ENCODE measurements around the gene STXBP2. TPM values are rescaled to one million over a fixed set of nuclear protein-coding genes. Genes with fewer than 3 reads are reported as not detected.
A peak's percentile ranks its signal among the peaks of the same experiment; 100 is the strongest.

STXBP2 gene
- polyA plus RNA-seq, 1 of the 3 experiments (the other 2 are of a cell fraction), result 4.7 TPM

- TF ChIP-seq FOXJ3 (CRISPR knock-in tag; IDR thresholded peaks at IDR 0.05) (no peak), NFIC (IDR thresholded peaks at IDR 0.05; ENCODE audit: borderline replicate concordance) (no peak), TAF1 (IDR thresholded peaks at IDR 0.05; ENCODE audit: borderline replicate concordance, low read depth, low read length) (no peak), PBX3 (IDR thresholded peaks at IDR 0.05) (no peak), MXI1 (IDR thresholded peaks at IDR 0.05; ENCODE audit: low read depth, low read length) (no peak), FOXM1 (IDR thresholded peaks at IDR 0.05; ENCODE audit: low read depth) (no peak), ELF1 (IDR thresholded peaks at IDR 0.05) (no peak), JUND (IDR thresholded peaks at IDR 0.05) (no peak), MEF2A (IDR thresholded peaks at IDR 0.05; ENCODE audit: borderline replicate concordance, low read depth) (no peak), CHD2 (IDR thresholded peaks at IDR 0.05; ENCODE audit: low read length, partially characterized antibody) (no peak), GABPA (IDR thresholded peaks at IDR 0.05; ENCODE audit: low read depth) (no peak)
- TF ChIP-seq, protein P1, sequence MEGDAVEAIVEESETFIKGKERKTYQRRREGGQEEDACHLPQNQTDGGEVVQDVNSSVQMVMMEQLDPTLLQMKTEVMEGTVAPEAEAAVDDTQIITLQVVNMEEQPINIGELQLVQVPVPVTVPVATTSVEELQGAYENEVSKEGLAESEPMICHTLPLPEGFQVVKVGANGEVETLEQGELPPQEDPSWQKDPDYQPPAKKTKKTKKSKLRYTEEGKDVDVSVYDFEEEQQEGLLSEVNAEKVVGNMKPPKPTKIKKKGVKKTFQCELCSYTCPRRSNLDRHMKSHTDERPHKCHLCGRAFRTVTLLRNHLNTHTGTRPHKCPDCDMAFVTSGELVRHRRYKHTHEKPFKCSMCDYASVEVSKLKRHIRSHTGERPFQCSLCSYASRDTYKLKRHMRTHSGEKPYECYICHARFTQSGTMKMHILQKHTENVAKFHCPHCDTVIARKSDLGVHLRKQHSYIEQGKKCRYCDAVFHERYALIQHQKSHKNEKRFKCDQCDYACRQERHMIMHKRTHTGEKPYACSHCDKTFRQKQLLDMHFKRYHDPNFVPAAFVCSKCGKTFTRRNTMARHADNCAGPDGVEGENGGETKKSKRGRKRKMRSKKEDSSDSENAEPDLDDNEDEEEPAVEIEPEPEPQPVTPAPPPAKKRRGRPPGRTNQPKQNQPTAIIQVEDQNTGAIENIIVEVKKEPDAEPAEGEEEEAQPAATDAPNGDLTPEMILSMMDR (IDR thresholded peaks at IDR 0.05), result no peak
- TF ChIP-seq, protein P2, sequence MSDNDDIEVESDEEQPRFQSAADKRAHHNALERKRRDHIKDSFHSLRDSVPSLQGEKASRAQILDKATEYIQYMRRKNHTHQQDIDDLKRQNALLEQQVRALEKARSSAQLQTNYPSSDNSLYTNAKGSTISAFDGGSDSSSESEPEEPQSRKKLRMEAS (IDR thresholded peaks at IDR 0.05; ENCODE audit: low read depth), result no peak
Observed at GRCh38 chr19:7648265-7649014, 11.5 kb downstream of the STXBP2 start.

DNA sequence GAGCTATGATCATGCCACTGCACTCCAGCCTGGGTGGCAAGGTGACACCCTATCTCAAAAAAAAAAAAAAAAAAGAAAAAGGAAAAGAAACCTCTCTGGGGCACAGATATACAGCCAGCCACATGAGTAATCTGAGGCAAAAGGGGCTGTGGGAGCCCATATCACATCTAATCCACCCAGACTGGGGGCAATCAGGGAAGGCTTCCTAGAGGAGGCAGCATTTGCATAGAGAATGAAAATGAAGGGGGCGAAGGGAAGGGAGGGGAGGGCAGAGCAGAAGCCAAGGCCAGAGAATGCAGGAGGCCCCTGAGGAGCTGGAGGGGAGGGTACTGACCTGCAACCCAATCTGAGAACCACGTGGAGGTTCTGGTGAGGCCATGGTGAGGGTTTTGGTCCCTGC lies 13.2 kb downstream of the STXBP2 start:
- Histone ChIP-seq H3K9ac (no peak overlapping the region), H4K20me1 (ENCODE audit: insufficient read depth) (no peaks in the 10 kb centered on the region), H3K4me2 (no peak overlapping the region), H3K9me3 (no peaks in the 10 kb centered on the region), H3K4me1 (ENCODE audit: control insufficient read depth in 1 of 2, insufficient read depth in 2 of 2, low read depth in 1 of 2, low read length in 1 of 2) (peaks cover 0 to 3% of the 10 kb centered on the region in 2 experiments; a peak in 1 of 4 replicates), H3K9me2 (no peaks in the 10 kb centered on the region), H3K79me2 (ENCODE audit: insufficient read depth) (no peaks in the 10 kb centered on the region), H2AFZ (ENCODE audit: low read depth) (no peak overlapping the region), H3K4me3 (ENCODE audit: low read depth in 2 of 2, low read length in 1 of 2) (no peak overlapping the region), H3K27ac (ENCODE audit: low read depth in 2 of 2, low read length in 1 of 2) (no peak overlapping the region), H3K36me3 (replicated peaks in 1 of 2; ENCODE audit: control insufficient read depth in 1 of 2, insufficient read depth in 2 of 2, low read length in 1 of 2) (no peaks in the 10 kb centered on the region), H3K27me3 (ENCODE audit: insufficient read depth) (peaks cover 49% of the 10 kb centered on the region), H3F3A (replicated peaks; ENCODE audit: insufficient read depth) (no peaks in the 10 kb centered on the region)
- DNase-seq, result peak; percentile 19
- WGBS (ENCODE audit: low lambda C conversion rate), result 6% methylated on average over 2 of the region's 2 CpGs
- ChIA-PET POLR2A (no interaction called here), CTCF (interaction anchor here (1.2 to 5.7 kb wide), 4 partner anchors 30 to 150 kb away, joined by 3 to 43 read pairs (median 18); partner anchors contain the start of gene TRAPPC5)
- no peak for TF ChIP-seq FOXM1 (IDR thresholded peaks at IDR 0.05; ENCODE audit: low read depth)
- no peak for TF ChIP-seq RAD21 (IDR thresholded peaks at IDR 0.05; ENCODE audit: low read length)
- TF ChIP-seq ZBTB33 (IDR thresholded peaks at IDR 0.05; ENCODE audit: borderline replicate concordance, low read depth), result no peak
- no peak for TF ChIP-seq YY1 (IDR thresholded peaks at IDR 0.05; ENCODE audit: low read depth)
- no peak for TF ChIP-seq POLR2AphosphoS5 (IDR thresholded peaks at IDR 0.05; ENCODE audit: low read depth, low read length)
- no peak for TF ChIP-seq GATA2 (CRISPR knock-in tag; IDR thresholded peaks at IDR 0.05)
- no peak for TF ChIP-seq SIN3A (IDR thresholded peaks at IDR 0.05; ENCODE audit: borderline replicate concordance, low read depth, low read length)
- TF ChIP-seq, protein P1 (IDR thresholded peaks at IDR 0.05), result no peak
- no peak for TF ChIP-seq JUND (IDR thresholded peaks at IDR 0.05)
- TF ChIP-seq, protein P2 (IDR thresholded peaks at IDR 0.05; ENCODE audit: low read depth), result no peak
- no peak for TF ChIP-seq GABPA (IDR thresholded peaks at IDR 0.05; ENCODE audit: low read depth)

More at GRCh38 chr19:7648265-7649014, 11.5 kb downstream of the STXBP2 start:
- no peaks in the 10 kb centered on the region for H4K20me1 ChIP-seq (ENCODE audit: insufficient read depth)
- H3K4me2 ChIP-seq, result no peak overlapping the region
- H2AFZ ChIP-seq (ENCODE audit: low read depth), result no peak overlapping the region
- DNase-seq, result no peak
- no peak overlapping the region for H3K9ac ChIP-seq
- no peaks in the 10 kb centered on the region for H3K79me2 ChIP-seq (ENCODE audit: insufficient read depth)
- H3K9me3 ChIP-seq, result no peaks in the 10 kb centered on the region
- no peaks in the 10 kb centered on the region for H3K36me3 ChIP-seq (replicated peaks in 1 of 2; ENCODE audit: control insufficient read depth in 1 of 2, insufficient read depth in 2 of 2, low read length in 1 of 2)
- no peaks in the 10 kb centered on the region for H3F3A ChIP-seq (replicated peaks; ENCODE audit: insufficient read depth)
- no peak overlapping the region for H3K27ac ChIP-seq (ENCODE audit: low read depth in 2 of 2, low read length in 1 of 2)
- POLR2A ChIA-PET, result no interaction called here
- H3K4me3 ChIP-seq (ENCODE audit: low read depth in 2 of 2, low read length in 1 of 2), result no peak overlapping the region
- 32% methylated on average over 15 of the region's 15 CpGs for WGBS (ENCODE audit: low lambda C conversion rate)
- peaks cover 0 to 3% of the 10 kb centered on the region in 2 experiments; a peak in 1 of 4 replicates for H3K4me1 ChIP-seq (ENCODE audit: control insufficient read depth in 1 of 2, insufficient read depth in 2 of 2, low read depth in 1 of 2, low read length in 1 of 2)
- peaks cover 51% of the 10 kb centered on the region for H3K27me3 ChIP-seq (ENCODE audit: insufficient read depth)
- no peaks in the 10 kb centered on the region for H3K9me2 ChIP-seq
- CTCF ChIA-PET, result interaction anchor here (1.9 to 5.7 kb wide), 2 partner anchors 32 to 80 kb away, joined by 11 to 43 read pairs; partner anchors contain the start of gene TRAPPC5
